Stimulated activated CD4-positive, alpha-beta T cell treated with anti-CD3 and anti-CD28 coated beads, Interleukin-15, amount 100 ng/mL, for 48 hours (primary cell): ENCODE data around the gene TICRR.
"Not testable (repeated sequence)": the region's sequence is repeated elsewhere in the genome, so short reads cannot be mapped to it uniquely, and the experiment has no call there.

ENCODE experiments used
- DNase-seq, 2 donors: peaks; one replicate each; pipeline ENCODE4 v3.0.0-alpha.2; 2020; ENCODE audit warnings: low read depth in 2 of 2

The TICRR gene, protein sequence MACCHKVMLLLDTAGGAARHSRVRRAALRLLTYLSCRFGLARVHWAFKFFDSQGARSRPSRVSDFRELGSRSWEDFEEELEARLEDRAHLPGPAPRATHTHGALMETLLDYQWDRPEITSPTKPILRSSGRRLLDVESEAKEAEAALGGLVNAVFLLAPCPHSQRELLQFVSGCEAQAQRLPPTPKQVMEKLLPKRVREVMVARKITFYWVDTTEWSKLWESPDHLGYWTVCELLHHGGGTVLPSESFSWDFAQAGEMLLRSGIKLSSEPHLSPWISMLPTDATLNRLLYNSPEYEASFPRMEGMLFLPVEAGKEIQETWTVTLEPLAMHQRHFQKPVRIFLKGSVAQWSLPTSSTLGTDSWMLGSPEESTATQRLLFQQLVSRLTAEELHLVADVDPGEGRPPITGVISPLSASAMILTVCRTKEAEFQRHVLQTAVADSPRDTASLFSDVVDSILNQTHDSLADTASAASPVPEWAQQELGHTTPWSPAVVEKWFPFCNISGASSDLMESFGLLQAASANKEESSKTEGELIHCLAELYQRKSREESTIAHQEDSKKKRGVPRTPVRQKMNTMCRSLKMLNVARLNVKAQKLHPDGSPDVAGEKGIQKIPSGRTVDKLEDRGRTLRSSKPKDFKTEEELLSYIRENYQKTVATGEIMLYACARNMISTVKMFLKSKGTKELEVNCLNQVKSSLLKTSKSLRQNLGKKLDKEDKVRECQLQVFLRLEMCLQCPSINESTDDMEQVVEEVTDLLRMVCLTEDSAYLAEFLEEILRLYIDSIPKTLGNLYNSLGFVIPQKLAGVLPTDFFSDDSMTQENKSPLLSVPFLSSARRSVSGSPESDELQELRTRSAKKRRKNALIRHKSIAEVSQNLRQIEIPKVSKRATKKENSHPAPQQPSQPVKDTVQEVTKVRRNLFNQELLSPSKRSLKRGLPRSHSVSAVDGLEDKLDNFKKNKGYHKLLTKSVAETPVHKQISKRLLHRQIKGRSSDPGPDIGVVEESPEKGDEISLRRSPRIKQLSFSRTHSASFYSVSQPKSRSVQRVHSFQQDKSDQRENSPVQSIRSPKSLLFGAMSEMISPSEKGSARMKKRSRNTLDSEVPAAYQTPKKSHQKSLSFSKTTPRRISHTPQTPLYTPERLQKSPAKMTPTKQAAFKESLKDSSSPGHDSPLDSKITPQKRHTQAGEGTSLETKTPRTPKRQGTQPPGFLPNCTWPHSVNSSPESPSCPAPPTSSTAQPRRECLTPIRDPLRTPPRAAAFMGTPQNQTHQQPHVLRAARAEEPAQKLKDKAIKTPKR (N-terminal part only)

DNA sequence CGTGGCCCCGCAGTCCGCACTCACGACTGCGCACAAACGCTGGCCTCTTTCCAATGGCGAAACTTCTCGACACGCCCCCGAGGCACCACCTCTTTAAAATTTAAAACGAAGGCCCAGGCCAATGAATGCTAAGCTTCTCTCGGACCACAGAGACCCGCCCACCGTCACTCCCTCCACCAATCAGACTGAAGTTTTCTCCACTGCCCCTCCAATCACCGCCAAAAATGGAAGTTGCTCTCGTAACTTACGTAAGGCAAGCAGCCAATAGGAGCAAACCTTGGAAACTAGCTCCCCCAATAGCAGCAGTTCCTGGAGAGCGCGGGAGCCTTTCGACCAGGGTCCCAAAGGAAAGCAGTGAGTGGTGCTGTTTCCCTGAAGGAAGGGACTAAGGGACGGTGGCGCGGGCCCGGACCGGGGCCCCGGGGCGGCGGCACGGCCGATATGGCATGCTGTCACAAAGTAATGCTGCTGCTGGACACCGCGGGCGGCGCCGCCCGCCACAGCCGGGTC is at the start of gene TICRR:
TICRR (plus strand) TSS at position 324 of the 510 bp plus-strand sequence; CDS start at position 442, 118 bp downstream.
- DNase-seq, result peak; percentile 94

DNA sequence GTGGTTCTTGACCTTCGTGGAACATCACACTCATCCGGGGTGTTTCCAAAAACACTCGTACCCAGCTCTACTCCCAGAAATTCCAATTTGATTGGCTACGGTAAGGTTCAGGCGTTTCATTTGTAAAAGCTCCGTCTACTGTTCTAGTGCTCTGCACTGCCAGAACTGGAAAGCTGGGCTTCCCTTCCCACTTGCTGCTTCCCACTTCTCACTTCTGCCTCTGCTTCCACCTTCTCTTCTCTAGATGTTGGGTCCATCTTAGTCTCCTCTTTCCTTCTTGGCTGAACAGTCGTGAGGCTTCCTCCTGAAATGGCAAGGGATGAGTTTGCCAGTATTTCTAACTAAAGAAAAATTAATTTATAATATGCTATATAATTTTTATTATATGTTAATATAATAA is 49.1 kb upstream of the TICRR start:
- no peak for DNase-seq

GRCh38 chr15:89526601-89527441 is 48.4 kb upstream of the TICRR start:
- no peak for DNase-seq

DNA sequence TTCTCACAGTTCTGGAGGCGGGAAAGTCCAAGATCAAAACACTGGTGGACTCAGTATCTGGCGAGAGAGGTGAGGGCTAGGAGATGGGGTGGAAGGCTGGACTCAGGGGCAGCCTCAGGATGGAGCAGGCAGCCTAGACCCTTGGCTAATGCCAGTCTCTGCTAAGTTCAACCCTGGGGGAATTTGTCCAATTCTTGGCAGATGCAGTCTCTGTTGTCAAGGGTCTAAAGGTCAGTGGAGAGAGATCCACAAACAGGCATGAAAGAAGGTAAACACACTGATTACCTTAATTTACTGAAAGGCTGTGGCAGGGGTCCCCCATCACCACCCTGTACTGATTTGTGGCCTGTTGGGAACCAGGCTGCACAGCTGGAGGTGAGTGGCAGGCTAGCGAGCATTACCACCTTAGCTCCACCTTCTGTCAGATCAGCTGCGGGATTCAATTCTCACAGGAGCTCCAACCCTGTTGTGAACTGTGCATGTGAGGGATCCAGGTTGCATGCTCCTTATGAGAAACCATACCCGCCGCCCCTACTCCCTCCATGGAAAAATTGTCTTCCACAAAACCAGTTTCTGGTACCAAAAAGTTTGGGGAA is 46.4 kb upstream of the TICRR start:
- no peak for DNase-seq

DNA sequence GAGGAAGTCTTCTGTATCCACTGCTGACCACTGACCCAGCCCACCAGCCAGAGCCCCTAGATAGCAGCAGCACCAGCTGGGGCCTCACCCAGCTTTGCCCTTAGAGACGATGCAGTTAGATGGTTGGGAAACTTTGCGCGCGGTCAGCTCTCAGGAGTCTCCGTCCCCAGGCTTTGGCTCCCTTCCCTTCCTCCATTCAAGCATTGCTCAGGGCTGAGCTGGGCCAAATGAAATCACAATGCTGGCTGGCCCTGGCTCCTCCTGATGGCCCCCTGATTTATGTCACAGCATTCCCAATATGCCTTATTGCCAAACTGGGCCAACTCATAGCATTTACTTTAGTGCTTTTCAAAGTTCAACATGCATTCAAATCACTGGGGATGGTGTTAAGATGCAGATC is 44.3 kb upstream of the TICRR start:
- DNase-seq, result no peak

GRCh38 chr15:89531796-89532537 is 43.3 kb upstream of the TICRR start:
- DNase-seq, result no peak

DNA sequence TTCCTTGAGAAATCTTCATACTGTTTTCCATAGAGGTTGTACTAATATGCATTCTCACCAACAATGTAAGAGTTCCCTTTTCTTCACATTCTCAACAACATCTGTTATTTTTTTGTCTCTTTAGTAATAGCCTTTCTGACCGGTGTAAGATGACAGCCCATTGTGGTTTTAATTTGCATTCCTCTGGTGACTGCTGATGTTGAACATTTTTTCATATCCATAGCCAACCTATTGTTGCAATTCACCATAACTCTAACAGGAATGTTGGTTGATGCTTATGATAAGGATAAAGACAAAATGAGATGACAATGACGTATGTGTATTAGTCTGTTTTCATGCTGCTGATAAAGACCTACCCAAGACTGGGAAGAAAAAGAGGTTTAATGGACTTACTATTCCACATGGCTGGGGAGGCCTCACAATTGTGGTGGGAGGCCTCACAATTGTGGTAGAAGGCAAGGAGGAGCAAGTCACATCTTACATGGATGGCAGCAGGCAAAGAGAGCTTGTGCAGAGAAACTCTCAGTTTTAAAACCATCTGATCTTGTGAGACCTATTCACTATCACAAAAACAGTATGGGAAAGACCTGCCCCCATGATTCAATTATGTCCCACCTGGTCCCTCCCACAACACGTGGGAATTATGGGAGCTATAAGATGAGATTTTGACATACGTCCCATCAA is 41.3 kb upstream of the TICRR start:
- no peak for DNase-seq

DNA sequence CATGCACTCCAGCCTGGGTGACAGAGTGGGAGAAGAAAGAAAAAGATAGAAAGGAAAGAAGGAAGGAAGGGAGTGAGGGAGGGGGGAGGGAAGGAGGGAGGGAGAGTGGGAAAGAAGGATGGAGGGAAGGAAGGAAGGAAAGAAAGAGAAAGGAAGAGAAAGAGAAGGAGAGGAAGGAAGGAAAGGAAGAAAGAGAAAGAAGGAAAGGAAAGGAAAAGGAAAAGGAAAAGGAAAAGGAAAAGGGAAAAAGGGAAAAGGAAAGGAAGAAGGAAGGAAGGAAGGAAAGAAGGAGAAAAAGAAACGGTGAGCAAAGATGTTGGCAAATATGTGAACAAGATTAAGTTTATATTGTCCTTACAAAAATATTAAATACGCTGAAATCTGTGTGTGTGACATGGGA is 36.2 kb upstream of the TICRR start:
- no peak for DNase-seq

- DNase-seq, result no peak
Measured at GRCh38 chr15:89542369-89542768, 32.9 kb upstream of the TICRR start.

GRCh38 chr15:89543389-89543788 is 31.9 kb upstream of the TICRR start:
- no peak for DNase-seq

DNA sequence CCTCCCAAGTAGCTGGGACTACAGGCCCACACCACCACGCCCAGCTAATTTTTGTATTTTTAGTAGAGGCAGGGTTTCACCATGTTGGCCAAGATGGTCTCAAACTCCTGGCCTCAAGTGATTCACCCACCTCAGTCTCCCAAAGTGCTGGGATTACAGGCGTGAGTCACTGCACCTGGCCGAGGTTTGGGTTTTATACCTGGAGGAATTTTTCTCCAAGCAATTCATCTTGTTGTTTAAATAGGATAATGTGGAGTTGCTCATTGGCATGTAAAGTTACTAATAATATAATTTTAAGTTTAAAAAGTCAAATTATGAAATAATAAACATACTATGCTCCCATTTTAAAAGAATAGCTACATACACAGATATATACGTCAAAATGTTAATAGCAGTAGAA is 26.1 kb upstream of the TICRR start:
- not testable (repeated sequence) for DNase-seq

- no peak for DNase-seq
Measured at GRCh38 chr15:89550427-89550826, 24.8 kb upstream of the TICRR start.

DNA sequence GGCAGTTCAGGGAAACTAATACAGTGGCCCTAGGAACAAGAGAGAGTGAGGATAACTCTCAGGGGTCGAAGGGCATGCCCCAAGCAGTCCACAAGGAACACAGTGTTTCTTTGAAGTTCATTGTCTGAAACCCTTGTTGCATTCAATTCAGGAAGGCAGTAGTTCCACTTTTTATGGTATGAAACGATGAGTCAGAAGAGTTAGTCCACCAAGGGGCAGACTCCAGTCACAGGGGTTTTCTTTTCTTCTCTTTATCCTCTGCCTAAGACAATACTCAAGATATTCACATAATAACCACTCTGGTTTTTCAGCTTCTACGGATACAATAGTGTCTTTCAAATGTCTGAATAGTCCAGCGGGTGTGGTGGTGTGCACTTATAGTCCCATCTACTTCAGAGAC is 23.7 kb upstream of the TICRR start:
- DNase-seq, result no peak

GRCh38 chr15:89553632-89554031 is 21.6 kb upstream of the TICRR start:
- no peak for DNase-seq

DNA sequence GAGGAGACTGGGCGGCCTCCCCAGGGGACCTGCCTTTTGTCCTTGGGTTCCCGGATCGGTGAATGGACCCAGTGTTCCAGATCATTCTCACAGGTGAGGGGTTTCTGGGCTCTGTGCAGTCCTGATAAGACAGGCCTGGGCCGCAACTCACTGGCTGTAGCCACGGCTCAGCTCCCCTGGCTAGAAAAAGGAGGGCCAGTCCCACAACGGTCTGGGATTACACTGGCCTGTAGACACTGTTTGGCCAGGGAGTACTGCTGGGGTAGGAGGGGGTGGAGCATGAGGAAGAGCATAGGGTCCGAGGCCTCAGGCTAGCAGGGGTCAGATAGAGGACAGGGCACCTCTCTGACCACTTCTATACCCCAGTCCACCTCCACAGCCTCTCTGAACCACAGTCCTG is 21.0 kb upstream of the TICRR start:
- DNase-seq, result no peak

GRCh38 chr15:89555768-89556167 is 19.5 kb upstream of the TICRR start:
- DNase-seq, result no peak

GRCh38 chr15:89556413-89557262 is 18.6 kb upstream of the TICRR start:
- peak in 1 of 2 donors; percentile 33 for DNase-seq

DNA sequence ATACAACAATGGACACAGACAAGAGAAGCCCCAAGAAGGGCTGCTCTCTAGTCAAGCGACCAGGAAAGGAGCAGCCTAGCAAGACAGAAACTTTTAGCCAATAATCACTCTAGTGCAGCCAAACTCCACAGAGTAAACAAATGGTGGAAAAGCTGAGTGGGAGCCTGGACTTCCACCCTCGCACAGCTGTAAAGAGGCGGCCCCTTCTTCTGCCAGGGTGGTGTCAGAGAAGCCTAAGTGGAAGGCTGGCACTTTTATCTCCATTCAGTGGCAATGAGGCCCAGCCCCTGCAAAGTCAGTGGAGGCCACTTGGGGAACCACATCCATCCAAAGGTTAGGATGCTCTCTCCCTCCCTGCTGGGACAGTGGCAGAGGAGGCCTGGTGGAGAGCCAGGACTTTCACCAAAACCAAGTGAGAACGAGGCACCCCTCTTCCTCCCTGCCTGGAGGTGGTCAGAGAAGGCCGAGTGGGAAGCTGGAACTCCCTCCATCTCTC is 15.5 kb upstream of the TICRR start:
- DNase-seq, result no peak
